Neural crest cell (in vitro differentiated cells): Measurements from ENCODE around the gene SERPING1. TPM values are rescaled to one million over a fixed set of nuclear protein-coding genes. Genes with fewer than 3 reads are reported as not detected.

Experiments used
- DNase-seq: peaks from one replicate; pipeline ENCODE4 v3.0.0; 2021; ENCODE audit warnings: low read depth, mixed read lengths, low spot score
- H3K27ac Mint-ChIP-seq: one replicate; pipeline ENCODE4 v1.8.0; 2021; ENCODE audit warnings: mild to moderate bottlenecking, mixed read lengths; ENCODE audit not compliant: unreplicated experiment
- H3K27me3 Mint-ChIP-seq: 2 replicates; pipeline ENCODE4 v1.8.0; 2021; ENCODE audit warnings: low read depth, mild to moderate bottlenecking, mixed read lengths
- H3K36me3 Mint-ChIP-seq: 2 replicates; pipeline ENCODE4 v1.8.0; 2021; ENCODE audit warnings: low read depth, mild to moderate bottlenecking, mixed read lengths
- H3K4me1 Mint-ChIP-seq: 2 replicates; pipeline ENCODE4 v1.8.0; 2021; ENCODE audit warnings: mixed read lengths
- H3K4me3 Mint-ChIP-seq: one replicate; pipeline ENCODE4 v1.8.0; 2021; ENCODE audit warnings: mild to moderate bottlenecking, mixed read lengths
- H3K9me3 Mint-ChIP-seq: 2 replicates; pipeline ENCODE4 v1.8.0; 2021; ENCODE audit warnings: mixed read lengths
- long read RNA-seq: library from polyadenylated mRNA; unstranded; transcript quantifications from one replicate; pipeline ENCODE4 v2.0.0, GENCODE V29; 2020
- total RNA-seq: library from RNA; stranded (reverse); gene quantifications from 2 replicates; pipeline ENCODE4 v1.2.1, GENCODE V29; 2021
- TF ChIP-seq, protein P1 (sequence below): fragments of 200-600 bp; sonication (generic); conservative IDR thresholded peaks from 2 replicates; pipeline ENCODE4 v1.5.0; 2021; ENCODE audit warnings: antibody characterized with exemption, mild to moderate bottlenecking

The SERPING1 gene
- total RNA-seq = 28.0 and 31.7 TPM in 2 replicates
- long read RNA-seq, partial matches to known transcripts = 5 of 7 reads
- long read RNA-seq, other reads (novel, unspliced or antisense) = 0 of 7 reads

GRCh38 chr11:57597461-57597915 is at the start of gene SERPING1:
Gene SERPING1 (plus strand): TSS chr11:57597685. CDS start chr11:57598271, 586 bp downstream.
- Mint-ChIP-seq H3K9me3 (no peaks in the 10 kb centered on the region), H3K4me1 (peaks cover 48% of the 10 kb centered on the region), H3K27me3 (no peaks in the 10 kb centered on the region), H3K4me3 (peak within 1 kb of the TSS; percentile 82), H3K27ac (peak within 1 kb of the TSS; percentile 92), H3K36me3 (no peaks in the 10 kb centered on the region)
- TF ChIP-seq, protein P1, sequence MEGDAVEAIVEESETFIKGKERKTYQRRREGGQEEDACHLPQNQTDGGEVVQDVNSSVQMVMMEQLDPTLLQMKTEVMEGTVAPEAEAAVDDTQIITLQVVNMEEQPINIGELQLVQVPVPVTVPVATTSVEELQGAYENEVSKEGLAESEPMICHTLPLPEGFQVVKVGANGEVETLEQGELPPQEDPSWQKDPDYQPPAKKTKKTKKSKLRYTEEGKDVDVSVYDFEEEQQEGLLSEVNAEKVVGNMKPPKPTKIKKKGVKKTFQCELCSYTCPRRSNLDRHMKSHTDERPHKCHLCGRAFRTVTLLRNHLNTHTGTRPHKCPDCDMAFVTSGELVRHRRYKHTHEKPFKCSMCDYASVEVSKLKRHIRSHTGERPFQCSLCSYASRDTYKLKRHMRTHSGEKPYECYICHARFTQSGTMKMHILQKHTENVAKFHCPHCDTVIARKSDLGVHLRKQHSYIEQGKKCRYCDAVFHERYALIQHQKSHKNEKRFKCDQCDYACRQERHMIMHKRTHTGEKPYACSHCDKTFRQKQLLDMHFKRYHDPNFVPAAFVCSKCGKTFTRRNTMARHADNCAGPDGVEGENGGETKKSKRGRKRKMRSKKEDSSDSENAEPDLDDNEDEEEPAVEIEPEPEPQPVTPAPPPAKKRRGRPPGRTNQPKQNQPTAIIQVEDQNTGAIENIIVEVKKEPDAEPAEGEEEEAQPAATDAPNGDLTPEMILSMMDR = no peak
- peak; percentile 14 for DNase-seq

DNA sequence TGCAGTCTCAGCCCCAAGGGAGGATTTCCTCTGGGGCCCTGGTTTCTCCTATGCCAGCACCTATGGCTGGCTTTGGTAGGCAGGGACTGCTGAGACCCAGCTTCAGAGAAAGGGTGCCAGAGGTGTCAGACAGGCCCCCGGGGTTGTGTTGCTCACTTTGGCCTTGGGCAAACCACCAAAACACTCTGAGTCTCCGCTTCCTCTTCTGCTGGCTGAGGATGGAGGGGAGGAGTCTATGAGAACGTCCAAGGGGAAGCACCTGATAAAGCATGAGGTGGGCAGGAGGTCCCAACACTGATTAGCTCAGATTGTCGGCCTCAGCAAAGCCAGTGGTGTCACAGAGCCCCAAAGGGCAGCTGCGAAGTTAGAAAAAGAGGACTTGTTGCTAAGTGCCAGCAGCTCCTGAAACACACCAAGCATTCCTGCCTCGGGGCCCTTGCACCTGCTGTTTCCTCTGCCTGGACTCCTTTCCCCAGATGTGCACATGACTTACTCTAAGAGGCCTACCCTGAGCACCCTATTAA is 49.6 kb upstream of the SERPING1 start:
- Mint-ChIP-seq H3K9me3 (no peaks in the 10 kb centered on the region), H3K27ac (no peak overlapping the region), H3K4me3 (no peak overlapping the region), H3K4me1 (peaks cover 4% of the 10 kb centered on the region), H3K36me3 (peaks cover 2% of the 10 kb centered on the region), H3K27me3 (peaks cover 3% of the 10 kb centered on the region)
- DNase-seq = no peak
- TF ChIP-seq, protein P1 = no peak

GRCh38 chr11:57549983-57550382 is 47.5 kb upstream of the SERPING1 start:
- H3K4me3 Mint-ChIP-seq = no peak overlapping the region
- TF ChIP-seq, protein P1 = no peak
- H3K4me1 Mint-ChIP-seq = peaks cover 4% of the 10 kb centered on the region
- H3K36me3 Mint-ChIP-seq = peaks cover 2% of the 10 kb centered on the region
- no peak overlapping the region for H3K27ac Mint-ChIP-seq
- H3K9me3 Mint-ChIP-seq = no peaks in the 10 kb centered on the region
- DNase-seq = no peak
- no peaks in the 10 kb centered on the region for H3K27me3 Mint-ChIP-seq

GRCh38 chr11:57551941-57552340 is 45.5 kb upstream of the SERPING1 start:
- Mint-ChIP-seq H3K4me1 (peaks cover 4% of the 10 kb centered on the region), H3K36me3 (peaks cover 5% of the 10 kb centered on the region), H3K9me3 (no peaks in the 10 kb centered on the region), H3K27ac (no peak overlapping the region), H3K27me3 (no peaks in the 10 kb centered on the region), H3K4me3 (no peak overlapping the region)
- no peak for DNase-seq
- TF ChIP-seq, protein P1 = no peak

DNA sequence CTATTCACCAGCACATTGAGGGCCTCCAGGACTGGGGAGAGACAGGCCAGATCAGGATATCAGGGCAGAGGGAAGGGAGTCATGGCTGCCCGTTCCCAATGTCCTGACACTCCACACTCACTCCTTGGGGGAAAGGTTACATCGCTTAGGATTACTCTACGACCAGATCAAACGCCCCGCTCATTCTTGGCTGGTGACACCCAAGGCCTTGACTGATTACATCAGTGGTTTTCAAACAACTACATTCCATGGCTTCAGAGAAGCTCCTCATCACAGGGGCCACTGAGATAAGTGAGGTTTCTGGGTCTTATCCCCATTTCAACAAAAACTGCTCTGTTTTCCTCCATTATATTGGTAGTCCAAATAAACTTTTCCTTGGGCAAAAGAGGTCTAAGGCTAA is 45.0 kb upstream of the SERPING1 start:
- H3K9me3 Mint-ChIP-seq = no peaks in the 10 kb centered on the region
- TF ChIP-seq, protein P1 = no peak
- no peaks in the 10 kb centered on the region for H3K4me1 Mint-ChIP-seq
- no peak overlapping the region for H3K4me3 Mint-ChIP-seq
- H3K27ac Mint-ChIP-seq = no peak overlapping the region
- H3K36me3 Mint-ChIP-seq = peaks cover 5% of the 10 kb centered on the region
- no peaks in the 10 kb centered on the region for H3K27me3 Mint-ChIP-seq
- no peak for DNase-seq
